Keratinocyte (primary cell): ENCODE results near the gene AGR2.

Experiments used
- CTCF ChIP-seq, 3 experiments: IDR thresholded peaks in 1 of 3; conservative IDR thresholded peaks in 1 of 3; optimal IDR thresholded peaks in 1 of 3; 2 replicates in 2 of 3; 3 replicates in 1 of 3; pipeline versions ENCODE3 to v1.5.1; 2011; ENCODE audit warnings: low read length in 3 of 3, mild to moderate bottlenecking in 3 of 3, moderate library complexity in 2 of 3, control low read depth in 1 of 3, inconsistent platforms in 1 of 3; ENCODE audit not compliant: insufficient read depth in 2 of 3; ENCODE audit errors: extremely low read depth in 1 of 3
- EZH2 ChIP-seq: IDR thresholded peaks from one replicate; pipeline ENCODE4 v1.6.1; 2012; ENCODE audit warnings: inconsistent platforms, mild to moderate bottlenecking, low read length, moderate library complexity

- TF ChIP-seq CTCF (optimal IDR thresholded peaks at IDR 0.05 in 1 of 3, IDR thresholded peaks at IDR 0.05 in 1 of 3, conservative IDR thresholded peaks at IDR 0.05 in 1 of 3; ENCODE audit: extremely low read depth in 1 of 3, insufficient read depth in 2 of 3, low read length in 3 of 3), result no peak
- no peak for TF ChIP-seq EZH2
Measured at GRCh38 chr7:16758036-16758435, 46.8 kb downstream of the AGR2 start.
